H4 (cell line): ENCODE measurements around the gene WRAP73. TPM values are rescaled to one million over a fixed set of nuclear protein-coding genes. Genes with fewer than 3 reads are reported as not detected.

Experiments
- DNase-seq: peaks from one replicate; pipeline ENCODE4 v3.0.0-alpha.2; 2015; ENCODE audit warnings: low spot score
- total RNA-seq: library from RNA; depleted of rRNA; stranded (reverse); fragments of >200 nt; shearing (Covaris generic); gene quantifications from 2 replicates; pipeline ENCODE4 v1.2.3, GENCODE V29; 2014

Gene WRAP73
- total RNA-seq, 1 experiment from 2014 or later = 23.8 TPM

DNA sequence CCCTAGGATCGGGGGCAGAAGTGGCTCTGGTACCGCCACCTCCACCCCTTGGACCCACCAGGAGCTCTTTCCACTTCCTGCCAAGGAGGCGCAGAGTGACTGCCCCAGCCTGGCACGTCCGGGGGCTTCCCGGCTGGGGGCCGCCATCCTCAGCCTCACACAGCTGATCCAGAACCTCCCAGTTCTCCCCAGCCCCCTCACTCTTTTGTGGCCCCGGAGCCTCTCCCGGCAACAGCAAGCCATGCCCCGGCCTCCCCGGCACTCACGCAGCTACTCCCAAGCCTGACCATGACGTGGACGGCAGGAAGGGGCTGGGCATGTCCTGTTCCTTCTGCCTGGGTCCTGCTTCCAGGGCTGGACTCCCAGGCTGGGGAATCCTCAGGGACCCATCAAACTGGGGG is 19.5 kb upstream of the WRAP73 start:
- no peak for DNase-seq

DNA sequence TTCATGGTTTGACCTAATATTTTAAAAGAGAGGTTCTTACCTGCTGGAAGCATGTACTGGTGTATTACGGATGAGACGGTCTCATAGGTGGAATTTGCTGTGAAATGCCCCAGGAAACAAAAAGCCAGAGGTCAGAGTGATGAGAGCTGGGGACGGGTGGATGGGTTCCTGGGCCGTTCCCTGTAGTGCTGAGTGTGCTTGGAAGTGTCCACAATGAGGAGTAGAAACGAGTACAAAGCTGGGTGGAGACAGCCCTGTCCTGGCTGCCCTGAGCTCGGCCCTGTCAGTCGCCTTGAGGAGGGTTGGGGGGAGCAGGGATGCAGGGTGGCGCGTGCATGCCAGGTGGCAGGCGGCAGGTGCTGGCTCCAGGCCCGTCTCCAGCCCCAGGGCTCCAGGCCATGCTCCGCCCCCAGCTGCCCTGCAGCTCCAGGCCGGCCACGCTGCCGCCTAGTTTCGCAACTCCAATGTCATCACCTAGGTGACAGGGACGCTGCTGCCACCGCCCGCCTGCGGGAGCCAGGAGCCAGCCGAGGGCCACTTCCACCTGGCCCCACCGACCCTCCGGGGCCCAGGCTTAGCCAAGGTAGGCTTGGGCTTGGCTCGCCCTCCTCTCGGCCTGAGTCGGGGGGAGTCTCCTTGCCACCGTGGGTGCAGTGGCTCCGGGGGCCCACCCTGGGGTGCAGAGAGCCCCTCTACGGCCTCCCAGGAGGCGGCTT is 18.8 kb upstream of the WRAP73 start:
- peak; percentile 63 for DNase-seq

DNA sequence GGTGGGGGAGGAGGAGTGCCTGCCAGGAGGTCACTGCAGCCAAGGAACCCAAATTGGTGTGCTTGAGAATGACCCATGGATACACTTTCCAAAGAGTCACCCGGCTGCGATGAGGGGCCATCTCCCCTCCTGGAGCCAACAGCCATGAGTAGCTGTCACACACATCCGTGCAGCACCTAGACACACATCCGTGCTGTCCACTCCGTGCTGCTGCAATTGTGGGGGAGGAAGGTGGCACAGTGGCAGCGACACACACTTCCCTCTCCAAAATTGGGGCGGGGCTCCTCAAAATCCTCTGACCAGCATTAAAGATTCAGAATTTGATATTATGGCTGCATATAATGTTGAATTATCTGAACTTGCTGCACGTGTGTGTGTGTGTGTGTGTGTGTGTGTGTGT is 18.2 kb upstream of the WRAP73 start:
- no peak for DNase-seq

DNA sequence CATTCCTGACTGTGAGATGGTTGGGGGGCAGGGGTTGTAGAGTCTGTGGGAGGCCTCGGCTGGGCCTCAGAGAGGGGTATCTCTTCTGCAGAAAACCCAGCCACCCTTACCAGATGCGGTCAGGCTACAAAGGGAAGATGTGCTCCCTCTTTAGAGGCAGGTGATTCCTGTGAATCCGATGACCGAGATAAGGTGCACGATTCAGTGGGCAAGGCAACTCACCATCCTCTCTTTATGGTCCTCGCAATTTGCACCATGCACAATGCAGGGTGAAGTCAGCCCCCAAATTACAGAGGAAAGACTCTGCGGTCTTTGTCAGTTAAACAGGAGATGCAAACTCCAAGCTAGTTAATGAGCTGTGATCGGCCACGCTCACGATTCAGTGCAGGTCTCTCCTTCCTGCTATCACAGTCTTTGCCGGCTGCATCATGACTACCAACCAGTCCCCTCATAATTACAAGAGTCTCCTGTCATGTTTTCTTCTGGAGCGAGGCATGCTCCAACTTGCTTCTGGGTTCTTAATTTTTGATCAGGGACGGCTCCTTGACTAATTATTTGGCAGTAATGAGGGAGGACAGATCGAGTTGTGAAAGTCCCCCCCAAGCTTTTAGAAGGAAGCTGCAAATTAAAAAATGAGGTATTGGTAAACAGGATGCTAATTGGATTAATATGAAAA is 14.9 kb upstream of the WRAP73 start:
- DNase-seq = no peak

DNA sequence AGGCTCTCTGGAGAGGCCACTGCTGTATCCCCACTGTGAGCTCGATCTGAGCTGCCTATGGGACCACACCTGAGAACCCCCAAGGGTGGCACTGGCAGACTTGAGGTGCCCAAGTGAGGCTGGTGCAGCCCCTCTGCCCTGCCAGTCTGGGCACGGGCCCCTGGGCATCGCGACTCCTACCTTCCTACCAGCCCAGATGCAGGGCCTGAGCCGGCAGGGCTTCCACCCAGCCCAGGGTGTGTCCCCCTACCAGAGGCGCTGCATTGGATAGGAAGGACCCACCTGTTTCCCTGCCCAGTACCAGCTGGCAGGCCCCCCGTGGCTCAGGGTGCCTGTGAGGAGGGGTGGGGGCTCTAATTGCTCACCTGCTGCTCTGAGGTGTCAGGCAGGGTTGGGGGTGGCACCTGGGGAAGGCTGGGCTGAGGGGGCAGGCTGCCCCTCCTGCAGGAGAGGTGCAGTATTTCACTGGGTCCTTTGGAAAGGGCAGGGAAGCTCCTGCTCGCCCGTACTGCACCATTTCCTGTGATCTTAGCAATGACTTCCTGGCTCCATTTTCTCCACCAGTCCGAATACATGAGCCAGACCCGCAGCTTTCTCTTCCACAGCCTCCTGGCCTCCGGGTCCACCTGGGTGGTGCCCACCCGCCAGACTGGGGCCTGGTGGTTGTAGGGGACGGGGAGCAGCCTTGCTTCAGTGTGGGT is 14.2 kb upstream of the WRAP73 start:
- no peak for DNase-seq

DNA sequence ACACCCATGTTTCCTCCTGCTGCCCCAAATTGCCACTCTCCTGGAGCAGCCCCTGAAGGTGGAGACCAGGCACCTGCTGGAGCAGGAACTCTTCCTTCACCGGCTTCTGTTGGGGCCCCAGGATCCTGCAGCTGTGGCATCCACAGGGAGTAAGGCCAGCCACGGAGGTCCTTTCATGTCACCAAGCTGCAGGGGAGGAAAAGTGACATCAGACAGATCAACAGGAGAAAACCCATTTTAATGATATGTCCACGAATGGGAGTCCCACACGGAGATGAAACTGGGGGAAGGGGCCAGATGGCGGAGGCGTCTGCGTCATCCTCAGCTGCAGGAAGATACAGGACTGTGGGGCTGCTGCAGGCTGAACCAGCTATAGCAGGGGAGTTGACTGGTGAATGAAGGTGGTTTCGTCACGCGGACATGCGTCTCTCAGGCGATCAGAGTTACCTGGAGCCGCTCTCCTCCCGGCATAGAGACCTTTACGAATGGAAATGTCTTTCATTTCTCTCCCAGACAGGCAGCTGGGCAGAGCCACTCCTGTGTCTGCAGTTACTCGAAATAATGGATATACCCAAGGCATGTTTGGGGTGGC is 12.3 kb upstream of the WRAP73 start:
- DNase-seq = no peak

DNA sequence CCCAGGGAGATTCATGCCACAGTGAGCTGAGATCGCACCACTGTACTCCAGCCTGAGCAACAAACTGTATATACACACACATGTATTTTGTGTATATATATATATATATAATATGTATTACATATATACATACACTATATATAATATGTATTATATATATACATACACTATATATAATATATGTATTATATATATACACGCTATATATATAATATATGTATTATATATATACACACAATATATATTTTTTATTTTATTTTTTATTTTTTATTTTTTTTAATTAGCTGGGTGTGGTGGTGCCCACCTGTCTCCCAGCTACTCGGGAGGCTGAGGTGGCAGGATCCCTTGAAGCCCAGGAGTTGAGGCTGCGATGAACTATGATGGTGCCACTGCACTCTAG is 11.7 kb upstream of the WRAP73 start:
- DNase-seq = no peak

DNA sequence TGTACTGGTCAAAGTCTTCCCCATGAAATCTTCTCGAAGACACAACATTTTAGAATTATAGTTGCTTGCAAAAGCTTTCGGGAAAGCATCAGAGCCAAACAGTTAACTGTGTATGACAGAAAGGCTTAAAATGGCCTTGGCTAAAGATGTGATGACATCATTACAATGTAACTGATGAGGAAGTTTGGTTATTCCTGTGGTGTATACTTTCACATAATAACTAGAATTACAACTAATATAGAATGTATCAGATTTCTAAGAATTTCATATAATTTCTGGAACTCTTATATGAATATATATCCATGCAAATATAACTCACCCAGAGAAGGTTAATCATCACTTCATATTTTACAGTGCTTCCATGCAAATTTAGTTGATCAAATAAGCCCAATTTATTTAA is 10.8 kb upstream of the WRAP73 start:
- no peak for DNase-seq

DNA sequence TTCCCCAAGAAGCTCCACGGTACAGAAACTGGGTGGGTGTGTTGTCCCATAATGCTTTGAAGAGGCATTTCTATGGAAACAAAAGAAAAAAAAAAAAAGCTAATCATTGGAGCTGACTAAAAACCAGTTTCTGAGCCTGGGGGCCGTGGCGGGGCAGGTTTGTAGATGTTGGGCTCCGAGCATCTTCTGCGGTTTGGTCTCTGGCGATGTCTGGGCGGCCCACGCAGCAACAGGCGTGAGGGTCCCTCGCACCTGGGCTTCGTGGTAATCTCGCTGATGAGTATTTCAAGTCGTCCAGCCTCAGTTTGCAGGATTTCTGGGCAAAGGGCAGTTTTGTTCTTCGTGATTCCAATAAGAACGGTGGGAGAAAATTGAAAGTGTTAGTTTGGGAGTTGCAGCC is 9.2 kb upstream of the WRAP73 start:
- no peak for DNase-seq

DNA sequence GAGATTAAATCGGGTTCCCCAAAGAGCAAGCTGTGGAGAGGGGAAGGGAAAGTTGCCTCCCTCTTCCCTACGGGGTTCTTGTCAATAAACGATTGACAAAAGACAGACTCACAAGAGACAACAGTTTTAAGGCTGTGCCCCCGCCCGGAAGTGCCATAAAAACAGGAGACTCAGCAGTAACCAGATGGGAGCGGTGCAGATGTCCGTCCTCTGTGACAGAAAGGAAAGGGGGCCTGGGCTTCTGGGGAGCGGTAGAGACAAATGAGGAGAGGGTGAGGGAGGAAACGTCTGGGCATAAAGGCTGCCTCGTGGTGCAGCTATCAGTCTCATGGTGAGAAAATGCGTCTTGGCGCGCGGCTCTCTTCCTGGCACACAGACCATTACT is 8.3 kb upstream of the WRAP73 start:
- DNase-seq = no peak

DNA sequence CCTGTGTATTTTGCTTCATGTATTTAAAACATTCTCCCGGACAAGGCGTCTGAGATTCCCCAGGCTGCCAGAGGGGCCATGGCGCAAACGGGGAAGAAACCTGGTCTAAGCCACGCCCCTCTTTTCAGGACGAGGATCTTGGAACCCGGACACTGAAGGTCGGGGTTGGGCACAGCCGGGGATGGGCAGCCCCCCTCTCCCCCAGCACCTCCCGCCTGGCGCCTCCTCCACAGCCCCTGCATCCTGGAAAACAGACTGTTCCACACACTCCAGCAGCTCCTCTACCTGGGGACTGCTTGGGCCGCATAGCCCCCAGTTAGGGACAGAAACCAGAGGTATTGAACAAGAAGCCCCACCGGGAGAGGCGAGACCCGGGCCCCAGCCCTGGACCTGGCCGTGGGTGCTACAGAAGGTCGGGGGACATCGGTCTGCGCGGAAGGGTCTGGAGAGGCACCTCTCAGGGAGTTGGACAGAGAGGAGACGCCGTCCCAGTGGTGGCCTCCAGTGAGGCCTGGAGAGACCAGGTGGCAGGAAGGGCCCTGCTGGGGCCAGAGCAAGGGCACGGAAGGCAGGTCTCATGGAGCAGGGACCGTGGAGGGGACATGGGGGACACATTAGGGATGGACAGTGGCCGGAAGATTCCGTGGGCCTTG is 7.8 kb upstream of the WRAP73 start:
- DNase-seq = no peak

DNA sequence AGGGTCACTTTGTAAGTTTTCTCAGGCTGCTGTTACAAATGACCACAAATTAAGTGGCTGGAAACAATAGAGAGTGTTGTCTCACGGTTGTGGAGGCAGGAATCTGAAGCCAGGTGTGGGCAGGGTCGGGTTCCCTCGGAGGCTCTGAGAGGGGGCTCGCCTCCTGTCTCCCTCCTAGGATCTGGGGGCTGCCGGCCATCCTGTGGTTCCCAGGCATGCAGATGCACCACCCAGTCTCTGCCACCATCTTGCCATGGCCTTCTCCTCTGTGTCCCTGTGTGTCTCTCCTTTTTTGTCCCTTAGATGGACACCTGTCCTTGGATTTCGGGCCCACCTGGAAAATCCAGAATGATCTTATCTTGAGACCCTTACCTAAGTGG is 7.2 kb upstream of the WRAP73 start:
- DNase-seq = no peak

DNA sequence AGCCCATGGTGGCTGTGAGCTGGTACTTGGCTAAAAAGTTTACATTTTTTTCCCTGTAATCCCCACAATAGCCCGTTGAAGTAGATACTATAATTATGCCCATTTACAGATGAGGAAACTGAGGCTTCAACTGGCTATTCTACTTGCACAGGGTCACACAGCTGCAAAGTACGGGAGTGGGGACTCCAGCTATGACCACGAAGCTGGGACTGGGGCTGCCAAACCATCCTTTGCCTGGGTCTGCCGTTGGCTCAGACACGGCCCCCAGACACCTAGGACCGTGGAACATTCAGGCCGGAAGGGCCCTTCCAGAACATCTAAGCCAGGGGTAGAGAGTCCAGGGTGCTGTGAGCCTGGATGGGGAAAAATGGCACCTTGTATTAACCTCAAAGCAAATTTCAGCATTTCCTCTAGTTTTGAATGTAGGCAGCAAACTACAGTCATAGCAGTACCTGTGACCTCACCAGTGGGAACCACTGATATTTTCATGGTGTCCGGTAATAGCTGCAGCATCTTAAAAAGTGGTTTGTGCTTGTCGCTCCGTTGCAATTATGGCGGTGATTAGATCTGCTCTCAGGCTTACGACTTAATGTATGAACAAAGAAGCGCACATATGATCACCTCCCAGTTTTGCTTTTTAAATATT is 6.7 kb upstream of the WRAP73 start:
- DNase-seq = no peak

DNA sequence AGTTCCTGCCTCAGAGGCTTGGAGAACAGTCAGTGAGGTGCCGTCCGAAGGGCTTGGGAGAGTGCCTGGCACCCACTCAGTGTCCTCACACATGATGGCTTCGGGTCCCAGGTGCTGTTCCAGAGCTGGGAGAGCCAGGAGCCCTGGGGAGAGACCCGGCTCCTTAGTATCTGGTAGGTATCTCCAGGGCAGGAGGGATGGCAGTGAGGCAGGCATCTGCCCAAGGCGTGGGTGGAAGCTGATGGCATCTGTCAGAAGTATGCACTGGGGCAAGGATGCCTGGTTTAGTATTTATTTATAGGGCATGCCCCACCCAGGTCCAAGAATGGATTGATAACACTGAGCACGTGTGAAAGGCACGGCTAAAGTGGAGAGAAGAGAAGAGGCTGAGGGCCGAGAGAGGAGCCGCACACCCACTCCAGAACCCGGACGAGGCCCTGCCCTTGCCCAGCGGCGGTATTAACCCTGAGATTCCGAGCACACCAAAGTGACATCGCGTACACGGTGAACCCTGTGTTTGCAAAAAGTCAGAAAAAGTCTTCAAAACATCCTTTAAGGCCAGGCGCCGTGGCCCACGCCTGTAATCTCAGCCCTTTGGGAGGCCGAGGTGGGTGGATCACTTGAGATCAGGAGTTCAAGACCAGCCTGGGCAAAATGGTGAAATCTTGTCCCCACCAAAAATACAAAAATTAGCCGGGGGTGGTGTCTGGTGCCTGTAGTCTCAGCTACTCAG is 4.8 kb upstream of the WRAP73 start:
- no peak for DNase-seq

DNA sequence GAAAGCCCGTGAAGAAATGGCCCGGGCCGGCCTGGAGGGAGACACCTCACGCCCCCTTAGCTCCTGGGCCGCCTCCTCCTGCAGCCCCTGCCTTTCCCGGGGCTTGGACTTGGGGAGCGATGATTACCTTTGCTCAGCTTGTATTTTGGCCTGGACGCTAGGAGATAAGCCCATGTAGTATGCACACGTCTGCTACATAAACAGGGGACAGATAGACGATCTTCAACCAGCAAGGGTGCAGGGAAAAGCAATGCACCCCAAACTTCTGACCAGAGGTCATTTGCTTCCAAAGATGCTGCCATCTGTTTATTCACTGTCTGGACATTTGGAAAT is 3.3 kb upstream of the WRAP73 start:
- no peak for DNase-seq

DNA sequence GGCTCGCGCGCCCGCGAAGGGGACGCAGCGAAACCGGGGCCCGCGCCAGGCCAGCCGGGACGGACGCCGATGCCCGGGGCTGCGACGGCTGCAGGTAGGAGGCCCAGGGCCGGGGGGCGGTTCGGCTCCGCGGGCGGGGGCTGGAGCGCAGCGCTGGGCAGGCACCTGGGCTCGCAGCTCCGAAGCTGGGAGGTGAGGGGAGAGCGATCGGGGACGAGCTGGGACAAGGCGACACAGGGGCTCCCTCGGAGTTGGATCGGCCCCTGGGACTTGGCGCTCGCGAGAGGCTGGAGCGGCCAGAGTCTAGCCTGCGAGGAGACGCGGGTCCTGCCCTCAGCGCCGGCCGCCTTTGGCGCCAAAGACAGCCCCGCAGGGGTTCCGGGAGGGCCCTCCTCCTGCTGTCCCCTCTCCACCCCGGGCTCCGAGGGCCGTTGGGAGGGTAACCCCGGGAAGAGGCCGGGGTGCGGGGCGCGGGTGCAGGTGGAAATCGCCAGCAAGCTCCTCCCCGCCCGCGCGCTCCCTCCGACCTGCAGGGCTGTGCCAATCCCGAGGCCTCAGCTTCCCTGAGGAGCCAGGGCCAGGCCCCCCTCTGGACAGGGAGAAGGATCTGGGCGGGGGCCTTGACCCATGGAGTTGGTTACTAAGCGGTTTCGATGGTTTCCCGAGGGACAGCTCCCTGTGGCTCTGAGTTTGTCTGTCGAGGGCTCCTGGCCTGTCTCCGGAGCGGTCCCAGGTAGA is 2.8 kb upstream of the WRAP73 start:
- no peak for DNase-seq

DNA sequence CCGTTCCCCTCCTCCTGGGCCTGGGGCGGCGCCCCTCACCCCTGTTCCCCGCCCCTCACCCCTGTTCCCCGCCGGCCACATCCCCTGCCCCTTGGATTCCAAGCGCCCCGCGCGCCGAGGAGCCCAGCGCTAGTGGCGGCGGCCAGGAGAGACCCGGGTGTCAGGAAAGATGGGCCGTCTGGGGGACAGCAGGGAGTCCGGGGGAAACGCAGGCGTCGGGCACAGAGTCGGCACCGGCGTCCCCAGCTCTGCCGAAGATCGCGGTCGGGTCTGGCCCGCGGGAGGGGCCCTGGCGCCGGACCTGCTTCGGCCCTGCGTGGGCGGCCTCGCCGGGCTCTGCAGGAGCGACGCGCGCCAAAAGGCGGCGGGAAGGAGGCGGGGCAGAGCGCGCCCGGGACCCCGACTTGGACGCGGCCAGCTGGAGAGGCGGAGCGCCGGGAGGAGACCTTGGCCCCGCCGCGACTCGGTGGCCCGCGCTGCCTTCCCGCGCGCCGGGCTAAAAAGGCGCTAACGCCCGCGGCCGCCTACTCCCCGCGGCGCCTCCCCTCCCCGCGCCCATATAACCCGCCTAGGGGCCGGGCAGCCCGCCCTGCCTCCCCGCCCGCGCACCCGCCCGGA is 2.1 kb upstream of the WRAP73 start, which contains the start of gene TP73:
TSS of gene TP73 (plus strand) at position 587 of the 618 bp plus-strand sequence. CDS start 29,850 bp downstream, outside the sequence.
- no peak for DNase-seq

DNA sequence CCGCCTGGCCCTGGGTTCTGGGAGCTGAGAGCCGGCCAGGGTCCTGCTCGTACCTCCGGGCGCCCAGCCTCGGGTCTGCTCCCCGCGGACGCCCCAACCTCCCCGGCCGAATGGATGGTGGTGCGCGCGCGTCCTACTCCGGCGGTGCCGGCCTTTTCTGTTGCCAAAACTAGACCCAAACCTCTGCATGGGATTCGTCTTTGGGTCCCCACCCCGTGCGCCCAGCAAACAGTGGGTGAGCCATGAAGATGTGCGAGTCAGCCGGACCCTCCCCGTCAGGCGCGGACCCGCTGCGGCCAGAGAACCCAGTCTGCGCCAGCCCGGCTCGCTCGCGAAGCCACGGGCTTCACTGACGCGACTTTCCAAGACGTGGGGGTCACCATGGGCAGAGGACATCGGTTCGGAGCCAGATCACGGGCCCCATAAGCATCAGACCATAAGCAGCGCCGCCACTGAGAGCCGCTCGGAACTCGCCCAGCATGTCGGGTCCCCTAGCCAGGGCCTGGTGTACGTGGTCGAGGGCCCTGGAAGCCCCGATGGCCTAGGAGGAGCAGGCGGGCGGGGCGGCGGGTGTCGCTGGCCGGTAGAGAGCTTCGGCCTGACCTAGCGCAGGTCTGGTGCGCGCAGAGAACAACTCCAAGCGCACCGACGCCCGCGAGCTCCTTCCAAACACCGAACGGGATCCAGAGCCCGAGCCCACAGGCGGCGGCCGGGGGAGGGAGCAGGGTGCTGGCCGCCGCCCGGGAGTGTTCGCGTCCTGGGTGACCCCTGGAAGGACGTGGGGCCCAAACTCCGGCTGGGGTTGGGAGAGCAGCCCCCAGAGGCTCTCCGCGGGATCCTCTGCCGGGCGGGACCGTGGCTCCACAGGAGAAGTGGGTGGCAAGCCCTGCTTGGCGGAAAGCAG is 1.4 kb upstream of the WRAP73 start:
- no peak for DNase-seq
